ENCODE measurements around the gene ZDHHC18. TPM values are rescaled to one million over a fixed set of nuclear protein-coding genes. Genes with fewer than 3 reads are reported as not detected.

The ZDHHC18 gene
- total RNA-seq, 1 donor from 2014 or later, result 30.3 TPM

GRCh38 chr1:26787706-26788514 is 38.6 kb upstream of the ZDHHC18 start, which contains the start of gene PIGV:
Gene PIGV, plus strand, starts transcription at chr1:26787950. Its CDS starts 2,866 bp downstream, at chr1:26790816.
- DNase-seq (peak; percentile 94), ATAC-seq (ENCODE audit: low read depth) (peak; percentile 70)
- Mint-ChIP-seq H3K4me1 (peaks cover 51% of the 10 kb centered on the region), H3K27me3 (no peaks in the 10 kb centered on the region), H3K27ac (peak within 1 kb of the TSS; percentile 100), H3K9me3 (no peaks in the 10 kb centered on the region), H3K4me3 (peak within 1 kb of the TSS; percentile 98), H3K36me3 (ENCODE audit: low read depth) (peaks cover 34% of the 10 kb centered on the region)
- intact Hi-C loops (cut with micrococcal nuclease), result loop anchor here (1.0 kb wide), 4 partner anchors 44 to 315 kb away; no protein-coding TSS in a partner anchor
- TF ChIP-seq, protein P1, sequence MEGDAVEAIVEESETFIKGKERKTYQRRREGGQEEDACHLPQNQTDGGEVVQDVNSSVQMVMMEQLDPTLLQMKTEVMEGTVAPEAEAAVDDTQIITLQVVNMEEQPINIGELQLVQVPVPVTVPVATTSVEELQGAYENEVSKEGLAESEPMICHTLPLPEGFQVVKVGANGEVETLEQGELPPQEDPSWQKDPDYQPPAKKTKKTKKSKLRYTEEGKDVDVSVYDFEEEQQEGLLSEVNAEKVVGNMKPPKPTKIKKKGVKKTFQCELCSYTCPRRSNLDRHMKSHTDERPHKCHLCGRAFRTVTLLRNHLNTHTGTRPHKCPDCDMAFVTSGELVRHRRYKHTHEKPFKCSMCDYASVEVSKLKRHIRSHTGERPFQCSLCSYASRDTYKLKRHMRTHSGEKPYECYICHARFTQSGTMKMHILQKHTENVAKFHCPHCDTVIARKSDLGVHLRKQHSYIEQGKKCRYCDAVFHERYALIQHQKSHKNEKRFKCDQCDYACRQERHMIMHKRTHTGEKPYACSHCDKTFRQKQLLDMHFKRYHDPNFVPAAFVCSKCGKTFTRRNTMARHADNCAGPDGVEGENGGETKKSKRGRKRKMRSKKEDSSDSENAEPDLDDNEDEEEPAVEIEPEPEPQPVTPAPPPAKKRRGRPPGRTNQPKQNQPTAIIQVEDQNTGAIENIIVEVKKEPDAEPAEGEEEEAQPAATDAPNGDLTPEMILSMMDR (IDR thresholded peaks at IDR 0.05), result no peak
- ChIA-PET POLR2A (interaction anchor here (0.6 to 8.7 kb wide), 32 partner anchors 11 to 316 kb away, joined by 3 to 308 read pairs (median 4); partner anchors contain the start of genes ARID1A, GPATCH3, GPN2 and HMGN2), CTCF (interaction anchor here (0.7 to 10.4 kb wide), 28 partner anchors 9 to 288 kb away, joined by 3 to 302 read pairs (median 6); partner anchors contain the start of genes ARID1A and GPN2)

DNA sequence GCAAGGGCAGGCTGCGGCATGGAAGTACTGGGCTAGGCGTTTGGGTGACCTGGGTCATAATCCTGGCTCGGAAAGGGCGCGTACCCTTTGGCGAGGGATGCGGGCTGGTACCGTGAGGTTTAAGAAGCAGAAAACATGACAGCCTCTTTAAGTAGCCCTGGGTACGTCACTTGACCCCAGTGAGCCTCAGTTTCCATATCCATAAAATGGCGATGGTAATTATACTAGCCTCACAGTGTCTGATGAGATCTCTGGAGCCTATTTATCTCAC is 38.0 kb upstream of the ZDHHC18 start:
- H3K4me3 Mint-ChIP-seq, result peak overlapping the region; percentile 98
- H3K4me1 Mint-ChIP-seq, result peaks cover 48% of the 10 kb centered on the region
- H3K27me3 Mint-ChIP-seq, result no peaks in the 10 kb centered on the region
- H3K9me3 Mint-ChIP-seq, result no peaks in the 10 kb centered on the region
- peak overlapping the region; percentile 100 for H3K27ac Mint-ChIP-seq
- ChIA-PET POLR2A (interaction anchor here (0.7 to 8.7 kb wide), 23 partner anchors 11 to 937 kb away, joined by 3 to 308 read pairs (median 4); partner anchors contain the start of genes ARID1A, FAM76A and GPATCH3), CTCF (interaction anchor here (0.7 to 10.4 kb wide), 38 partner anchors 7 to 290 kb away, joined by 3 to 302 read pairs (median 5); partner anchors contain the start of genes ARID1A and GPN2)
- intact Hi-C loops (cut with micrococcal nuclease), result loop anchor here (1.0 kb wide), 1 partner anchor 315 kb away; no protein-coding TSS in a partner anchor
- TF ChIP-seq, protein P1 (IDR thresholded peaks at IDR 0.05), result no peak
- ATAC-seq (ENCODE audit: low read depth) (no peak), DNase-seq (no peak)
- H3K36me3 Mint-ChIP-seq (ENCODE audit: low read depth), result peaks cover 35% of the 10 kb centered on the region

GRCh38 chr1:26788836-26789611 is 37.5 kb upstream of the ZDHHC18 start:
- no peaks in the 10 kb centered on the region for H3K9me3 Mint-ChIP-seq
- TF ChIP-seq, protein P1 (IDR thresholded peaks at IDR 0.05), result no peak
- DNase-seq, result peak; percentile 62
- POLR2A ChIA-PET, result interaction anchor here (0.7 to 8.7 kb wide), 20 partner anchors 10 to 937 kb away, joined by 3 to 308 read pairs (median 4); partner anchors contain the start of genes ARID1A, FAM76A and GPATCH3
- H3K4me1 Mint-ChIP-seq, result peaks cover 47% of the 10 kb centered on the region
- ATAC-seq (ENCODE audit: low read depth), result peak; percentile 33
- H3K27ac Mint-ChIP-seq, result peak overlapping the region; percentile 100
- H3K36me3 Mint-ChIP-seq (ENCODE audit: low read depth), result peaks cover 37% of the 10 kb centered on the region
- intact Hi-C loops (cut with micrococcal nuclease), result loop anchor here (1.0 kb wide), 5 partner anchors 112 to 316 kb away; no protein-coding TSS in a partner anchor
- H3K4me3 Mint-ChIP-seq, result peak overlapping the region; percentile 98
- no peaks in the 10 kb centered on the region for H3K27me3 Mint-ChIP-seq
- CTCF ChIA-PET, result interaction anchor here (0.5 to 10.4 kb wide), 40 partner anchors 8 to 291 kb away, joined by 3 to 302 read pairs (median 4); partner anchors contain the start of genes ARID1A and GPN2

- Mint-ChIP-seq H3K9me3 (no peaks in the 10 kb centered on the region), H3K27ac (peak overlapping the region; percentile 100), H3K27me3 (no peaks in the 10 kb centered on the region), H3K4me1 (peaks cover 42% of the 10 kb centered on the region), H3K4me3 (no peak overlapping the region), H3K36me3 (ENCODE audit: low read depth) (peaks cover 42% of the 10 kb centered on the region)
- ATAC-seq (ENCODE audit: low read depth) (no peak), DNase-seq (no peak)
- TF ChIP-seq, protein P1 (IDR thresholded peaks at IDR 0.05), result no peak
- intact Hi-C loops (cut with micrococcal nuclease), result loop anchor here (1.0 kb wide), 4 partner anchors 112 to 289 kb away; no protein-coding TSS in a partner anchor
- CTCF ChIA-PET, result interaction anchor here (0.5 to 10.4 kb wide), 22 partner anchors 8 to 289 kb away, joined by 3 to 302 read pairs (median 6); partner anchors contain the start of genes ARID1A and ZDHHC18
- POLR2A ChIA-PET, result interaction anchor here (1.0 to 8.7 kb wide), 14 partner anchors 44 to 505 kb away, joined by 3 to 308 read pairs (median 12); partner anchors contain the start of gene ARID1A
These were observed 36.9 kb upstream of the ZDHHC18 start for GRCh38 chr1:26789612-26789865.
